Activated CD8-positive, alpha-beta memory T cell treated with anti-CD3 and anti-CD28 coated beads, Interleukin-2, amount 50 U/mL, for 4 hours (primary cell): Measurements from ENCODE around the gene KRTAP20-2.

Experiments used
- DNase-seq: peaks from one replicate; pipeline ENCODE4 v3.0.0-alpha.2; 2020

The KRTAP20-2 gene

DNA sequence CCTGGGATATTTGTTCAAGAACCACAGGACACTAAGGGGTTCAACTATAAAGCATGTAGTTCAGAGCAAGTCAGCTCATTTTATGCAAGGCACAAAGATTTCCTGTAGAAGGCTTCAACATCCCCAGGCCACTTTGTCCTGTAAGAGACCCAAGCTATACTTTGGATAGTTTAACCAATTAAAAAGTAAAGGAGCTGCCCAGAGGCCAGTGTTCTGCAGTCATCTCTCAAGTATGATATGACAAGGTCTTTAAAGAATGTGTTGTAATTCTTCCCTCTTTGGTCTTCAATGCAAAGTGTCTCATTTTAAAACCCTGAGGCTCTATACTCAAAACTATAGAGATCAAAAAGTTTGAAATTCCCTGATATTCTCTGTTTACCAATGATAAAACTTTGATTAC is 41.7 kb downstream of the KRTAP20-2 start:
- DNase-seq, result no peak

GRCh38 chr21:30680586-30680985 is 45.6 kb downstream of the KRTAP20-2 start:
- no peak for DNase-seq

DNA sequence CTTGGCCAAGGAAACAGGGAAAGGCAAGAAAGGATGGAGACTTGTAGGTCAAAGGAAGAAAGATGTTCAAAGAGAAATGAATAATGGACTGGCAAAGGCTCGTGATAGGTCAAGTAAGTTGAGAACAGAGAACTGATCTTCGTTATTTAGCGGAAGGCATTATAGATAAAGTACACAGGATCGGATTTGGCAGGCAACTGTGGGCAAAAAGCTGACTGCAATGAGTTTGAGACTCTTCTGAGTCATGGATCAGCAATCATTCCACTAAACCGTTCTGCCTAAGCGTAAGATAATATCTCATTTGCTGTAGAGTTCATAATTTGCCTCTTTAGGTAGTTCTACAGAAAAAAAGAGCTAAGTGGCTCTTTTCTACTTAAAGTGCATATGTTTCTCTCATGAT is 49.5 kb downstream of the KRTAP20-2 start:
- no peak for DNase-seq
